Erythroblast (primary cell): ENCODE measurements around the gene SPSB1.

Source experiments
- GATA1 ChIP-seq: IDR thresholded peaks from 2 replicates; pipeline ENCODE4 v1.6.1; 2011; ENCODE audit warnings: low read depth, mild to moderate bottlenecking, control low read depth, low read length, moderate library complexity
- POLR2A ChIP-seq: IDR thresholded peaks from 2 replicates; pipeline ENCODE4 v1.6.1; 2011; ENCODE audit warnings: mild to moderate bottlenecking, low read length

DNA sequence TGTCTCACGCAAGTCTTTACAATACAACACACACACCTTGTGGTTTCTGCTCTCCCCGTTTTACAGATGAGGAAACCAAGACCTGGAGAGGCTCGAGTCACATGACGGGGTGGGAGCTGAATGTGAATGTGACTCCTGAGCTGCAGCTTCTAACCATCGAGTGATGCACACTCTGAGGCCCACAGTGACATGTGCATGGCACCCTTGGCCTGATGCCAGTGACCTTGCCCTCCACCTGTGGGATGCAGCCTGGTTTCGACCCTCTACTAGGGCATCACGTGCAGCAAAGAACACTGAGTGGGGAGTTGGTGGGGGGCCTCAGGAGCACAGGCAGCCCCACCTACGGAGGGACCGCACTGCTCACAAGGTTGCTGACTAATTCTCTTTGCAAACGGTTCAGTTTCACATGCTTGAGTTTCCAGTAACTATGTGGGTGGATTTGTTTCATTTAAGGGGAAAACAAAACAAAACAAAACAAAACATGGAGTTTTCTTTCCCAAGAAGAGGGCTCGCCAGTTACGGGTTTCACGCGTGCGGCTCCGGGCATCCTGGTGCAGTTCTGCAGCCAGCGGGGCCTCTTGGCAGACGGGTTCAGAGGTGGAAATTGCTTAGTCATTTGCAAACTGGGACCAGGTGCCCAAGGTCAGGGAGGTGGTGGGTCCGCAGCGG, 22.9 kb downstream of the SPSB1 start:
- TF ChIP-seq POLR2A = no peak
- TF ChIP-seq GATA1 = no peak
